Neural progenitor cell (in vitro differentiated cells): ENCODE results near the gene BFSP1. TPM values are rescaled to one million over a fixed set of nuclear protein-coding genes. Genes with fewer than 3 reads are reported as not detected.

ENCODE experiments used
- DNase-seq: peaks from one replicate; pipeline ENCODE4 v3.0.0-alpha.2; 2016; ENCODE audit warnings: low spot score
- H2AFZ ChIP-seq: fragments of 200-600 bp; sonication (generic); replicated peaks from 2 replicates; pipeline ENCODE4 v1.6.1; 2016; ENCODE audit warnings: antibody characterized with exemption
- H3F3A ChIP-seq: fragments of 200-600 bp; sonication (generic); 2 replicates; pipeline ENCODE4 v1.6.1; 2016; ENCODE audit warnings: antibody characterized with exemption, low read depth
- H3K27ac ChIP-seq: fragments of 200-600 bp; sonication (generic); 2 replicates; pipeline ENCODE4 v1.5.1; 2016; ENCODE audit warnings: mild to moderate bottlenecking
- H3K27me3 ChIP-seq: fragments of 200-600 bp; sonication (generic); 2 replicates; pipeline ENCODE4 v1.6.1; 2016; ENCODE audit warnings: mild to moderate bottlenecking, moderate library complexity
- H3K36me3 ChIP-seq: fragments of 200-600 bp; sonication (generic); 2 replicates; pipeline ENCODE4 v1.5.1; 2016
- H3K4me1 ChIP-seq: fragments of 200-600 bp; sonication (generic); 2 replicates; pipeline ENCODE4 v1.6.1; 2016; ENCODE audit warnings: mixed run types
- H3K4me2 ChIP-seq: fragments of 200-600 bp; sonication (generic); 2 replicates; pipeline ENCODE4 v1.6.1; 2016
- H3K4me3 ChIP-seq: fragments of 200-600 bp; sonication (generic); 2 replicates; pipeline ENCODE4 v1.5.1; 2016
- H3K79me2 ChIP-seq: fragments of 200-600 bp; sonication (generic); 2 replicates; pipeline ENCODE4 v1.6.1; 2016; ENCODE audit warnings: low read depth
- H3K9ac ChIP-seq: fragments of 200-600 bp; sonication (generic); 2 replicates; pipeline ENCODE4 v1.6.1; 2016
- H3K9me3 ChIP-seq: fragments of 200-600 bp; sonication (generic); 2 replicates; pipeline ENCODE4 v1.5.1; 2016; ENCODE audit warnings: low read depth
- H4K20me1 ChIP-seq: fragments of 200-600 bp; sonication (generic); 2 replicates; pipeline ENCODE4 v1.6.1; 2016; ENCODE audit warnings: low read depth
- H3K27ac Mint-ChIP-seq: 3 replicates; pipeline ENCODE4 v1.8.0; 2021; ENCODE audit warnings: mixed read lengths
- H3K27me3 Mint-ChIP-seq: 2 replicates; pipeline ENCODE4 v1.8.0; 2022; ENCODE audit warnings: low read depth, mild to moderate bottlenecking, inconsistent platforms, moderate library complexity, mixed read lengths; ENCODE audit not compliant: insufficient read depth
- H3K36me3 Mint-ChIP-seq: 3 replicates; pipeline ENCODE4 v1.8.0; 2021; ENCODE audit warnings: mixed read lengths
- H3K4me1 Mint-ChIP-seq: 3 replicates; pipeline ENCODE4 v1.8.0; 2021; ENCODE audit warnings: mixed read lengths
- H3K4me3 Mint-ChIP-seq: 3 replicates; pipeline ENCODE4 v1.8.0; 2021; ENCODE audit warnings: mild to moderate bottlenecking, moderate library complexity, mixed read lengths
- H3K9me3 Mint-ChIP-seq: 3 replicates; pipeline ENCODE4 v1.8.0; 2020; ENCODE audit warnings: mixed read lengths
- CTCF ChIP-seq: fragments of 200-600 bp; sonication (generic); IDR thresholded peaks from 2 replicates; pipeline ENCODE4 v1.5.1; 2017; ENCODE audit warnings: antibody characterized with exemption, mild to moderate bottlenecking
- EZH2 ChIP-seq: fragments of 200-600 bp; sonication (generic); IDR thresholded peaks from 2 replicates; pipeline ENCODE4 v1.6.1; 2017; ENCODE audit warnings: antibody characterized with exemption, mild to moderate bottlenecking, moderate library complexity
- EZH2phosphoT487 ChIP-seq: fragments of 200-600 bp; sonication (generic); IDR thresholded peaks from 2 replicates; pipeline ENCODE4 v1.6.1; 2017; ENCODE audit warnings: antibody characterized with exemption
- total RNA-seq: library from RNA; depleted of rRNA; stranded (reverse); fragments of >200 nt; gene quantifications from 2 replicates; pipeline ENCODE4 v1.2.3, GENCODE V29; 2015; ENCODE audit warnings: low replicate concordance

Gene BFSP1
- total RNA-seq, 1 donor from 2014 or later, result not detected

DNA sequence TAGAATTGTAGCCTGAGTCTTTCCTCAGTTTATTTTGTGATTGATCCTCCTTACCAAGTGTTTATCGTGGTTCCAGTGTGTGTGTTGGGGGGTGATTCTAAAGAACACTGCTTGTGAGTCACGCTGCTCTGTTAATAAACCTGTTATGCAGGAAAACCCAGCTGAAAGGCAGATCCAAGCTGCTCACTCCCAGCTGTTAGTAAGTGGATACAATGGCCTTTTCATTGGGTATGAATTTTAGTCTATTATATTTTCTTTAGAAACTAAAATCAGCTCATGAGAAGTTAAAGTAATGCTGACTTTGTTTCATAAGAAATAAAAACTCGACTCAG is 26.5 kb upstream of the BFSP1 start:
- Mint-ChIP-seq H3K36me3 (no peaks in the 10 kb centered on the region), H3K9me3 (peaks cover 1% of the 10 kb centered on the region), H3K27me3 (no peaks in the 10 kb centered on the region), H3K4me3 (no peak overlapping the region), H3K4me1 (peaks cover 22% of the 10 kb centered on the region), H3K27ac (no peak overlapping the region)
- H4K20me1 ChIP-seq, result no peaks in the 10 kb centered on the region
- H3F3A ChIP-seq, result no peaks in the 10 kb centered on the region
- H3K9ac ChIP-seq, result no peak overlapping the region
- no peaks in the 10 kb centered on the region for H3K36me3 ChIP-seq
- TF ChIP-seq EZH2phosphoT487 (no peak), CTCF (no peak), EZH2 (no peak)
- DNase-seq, result no peak
- no peaks in the 10 kb centered on the region for H3K9me3 ChIP-seq
- peaks cover 5% of the 10 kb centered on the region for H3K4me1 ChIP-seq
- no peak overlapping the region for H3K4me3 ChIP-seq
- H3K79me2 ChIP-seq, result no peaks in the 10 kb centered on the region
- H3K27ac ChIP-seq, result no peak overlapping the region
- H3K4me2 ChIP-seq, result no peak overlapping the region
- no peaks in the 10 kb centered on the region for H3K27me3 ChIP-seq
- no peak overlapping the region for H2AFZ ChIP-seq

DNA sequence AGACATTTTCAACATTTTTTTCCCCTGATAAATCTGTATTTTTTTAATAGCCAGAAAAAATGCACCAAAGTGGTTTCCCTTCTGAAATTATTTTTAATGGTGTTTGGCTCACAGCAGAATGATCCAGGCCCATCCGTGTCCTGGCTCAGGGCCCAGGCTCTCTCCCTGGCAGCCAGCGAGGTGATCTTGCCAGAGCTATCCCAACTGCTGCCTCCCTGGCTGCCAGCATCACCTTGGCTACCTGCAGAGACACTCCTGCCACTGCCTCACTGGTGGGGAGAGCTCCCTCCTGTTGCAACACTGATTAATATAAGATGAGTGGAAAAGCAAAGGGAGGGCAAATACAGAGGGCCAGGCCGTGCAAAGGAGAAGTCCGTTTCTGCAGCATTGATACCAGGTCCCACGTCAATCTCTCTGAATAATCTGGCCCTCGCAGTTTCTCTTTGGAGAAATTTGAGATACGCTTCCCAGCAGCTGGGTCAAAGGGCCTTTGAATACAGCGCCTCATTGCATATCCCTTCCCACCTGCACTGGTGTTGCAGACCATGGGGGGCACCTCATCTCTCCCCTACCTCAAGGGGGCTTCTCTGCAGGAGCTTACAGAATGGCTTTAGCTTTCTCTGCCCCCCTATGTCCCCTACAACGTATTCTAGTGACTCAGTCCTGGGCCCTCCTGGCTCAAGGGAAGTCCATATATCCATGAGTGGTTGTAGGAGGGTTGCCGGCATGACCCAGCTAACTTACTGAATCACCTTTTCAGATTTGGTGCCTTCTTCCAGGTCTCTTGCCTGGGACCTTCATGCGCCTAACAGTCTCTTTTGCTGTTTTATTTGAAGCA is 25.9 kb upstream of the BFSP1 start:
- no peaks in the 10 kb centered on the region for H3K27me3 ChIP-seq
- H3K79me2 ChIP-seq, result no peaks in the 10 kb centered on the region
- Mint-ChIP-seq H3K4me3 (no peak overlapping the region), H3K27ac (no peak overlapping the region), H3K27me3 (no peaks in the 10 kb centered on the region), H3K36me3 (no peaks in the 10 kb centered on the region), H3K9me3 (peaks cover 1% of the 10 kb centered on the region), H3K4me1 (peaks cover 22% of the 10 kb centered on the region)
- H3K4me2 ChIP-seq, result no peak overlapping the region
- H3K9ac ChIP-seq, result no peak overlapping the region
- H3K27ac ChIP-seq, result no peak overlapping the region
- no peaks in the 10 kb centered on the region for H3K36me3 ChIP-seq
- TF ChIP-seq CTCF (no peak), EZH2 (no peak), EZH2phosphoT487 (no peak)
- H3F3A ChIP-seq, result no peaks in the 10 kb centered on the region
- no peak overlapping the region for H3K4me3 ChIP-seq
- no peaks in the 10 kb centered on the region for H3K9me3 ChIP-seq
- H3K4me1 ChIP-seq, result peaks cover 5% of the 10 kb centered on the region
- no peaks in the 10 kb centered on the region for H4K20me1 ChIP-seq
- DNase-seq, result no peak
- peak overlapping the region; percentile 29 for H2AFZ ChIP-seq

DNA sequence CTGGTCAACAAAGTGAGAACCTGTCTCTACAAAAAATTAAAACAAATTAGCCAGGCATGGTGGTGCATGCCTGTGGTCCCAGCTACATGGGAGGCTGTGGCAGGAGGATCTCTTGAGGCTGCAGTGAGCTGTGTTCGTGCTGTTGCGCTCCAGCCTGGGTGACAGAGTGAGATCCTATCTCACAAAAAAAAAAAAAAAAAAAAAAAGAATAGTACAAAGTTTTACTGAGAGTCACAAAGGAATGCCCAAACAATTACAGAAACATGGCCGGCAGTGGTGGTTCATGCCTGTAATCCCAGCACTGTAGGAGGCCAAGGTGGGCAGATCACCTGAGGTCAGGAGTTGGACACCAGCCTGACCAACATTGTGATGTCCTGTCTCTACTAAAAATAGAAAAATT is 23.9 kb upstream of the BFSP1 start:
- H4K20me1 ChIP-seq, result no peaks in the 10 kb centered on the region
- no peak overlapping the region for H2AFZ ChIP-seq
- H3K4me3 ChIP-seq, result no peak overlapping the region
- no peak for DNase-seq
- H3K36me3 ChIP-seq, result no peaks in the 10 kb centered on the region
- no peaks in the 10 kb centered on the region for H3K27me3 ChIP-seq
- H3K27ac ChIP-seq, result no peak overlapping the region
- Mint-ChIP-seq H3K9me3 (no peaks in the 10 kb centered on the region), H3K4me3 (no peak overlapping the region), H3K4me1 (peaks cover 22% of the 10 kb centered on the region), H3K27me3 (no peaks in the 10 kb centered on the region), H3K36me3 (no peaks in the 10 kb centered on the region), H3K27ac (no peak overlapping the region)
- H3K79me2 ChIP-seq, result no peaks in the 10 kb centered on the region
- peaks cover 5% of the 10 kb centered on the region for H3K4me1 ChIP-seq
- H3K4me2 ChIP-seq, result no peak overlapping the region
- no peaks in the 10 kb centered on the region for H3K9me3 ChIP-seq
- no peak overlapping the region for H3K9ac ChIP-seq
- H3F3A ChIP-seq, result no peaks in the 10 kb centered on the region
- no peak for TF ChIP-seq CTCF
- no peak for TF ChIP-seq EZH2
- TF ChIP-seq EZH2phosphoT487, result no peak
